ENCODE measurements around the gene SIGLEC7.

GRCh38 chr19:51188227-51188559 lies 46.1 kb downstream of the SIGLEC7 start:
- TF ChIP-seq CTCF (IDR thresholded peaks at IDR 0.05; ENCODE audit: insufficient read depth, low read depth, low read length) (no peak), EZH2 (IDR thresholded peaks at IDR 0.05; ENCODE audit: insufficient read depth, low read length) (no peak)

Data from astrocyte (in vitro differentiated cells and primary cell).